Testis (tissue), 3 donors: Measurements from ENCODE around the gene GNRHR. TPM values are rescaled to one million over a fixed set of nuclear protein-coding genes. Genes with fewer than 3 reads are reported as not detected.

ENCODE experiments used
- DNase-seq: peaks from one replicate; pipeline ENCODE4 v3.0.0-alpha.2; 2019
- H3K27ac ChIP-seq, 2 donors: fragments of 200-600 bp; sonication (generic); one replicate each; pipeline ENCODE4 v1.5.1; 2019
- H3K27me3 ChIP-seq: fragments of 200-600 bp; sonication (generic); one replicate; pipeline ENCODE4 v1.5.1; 2019
- H3K36me3 ChIP-seq: fragments of 200-600 bp; sonication (generic); one replicate; pipeline ENCODE4 v1.5.1; 2017; ENCODE audit warnings: low read depth; ENCODE audit errors: missing control alignments
- H3K4me1 ChIP-seq: fragments of 200-600 bp; sonication (generic); one replicate; pipeline ENCODE4 v1.5.1; 2019
- H3K4me3 ChIP-seq, 2 donors: fragments of 200-600 bp; sonication (generic); one replicate each; pipeline ENCODE4 v1.5.1; 2017 to 2019
- H3K9me3 ChIP-seq: fragments of 200-600 bp; sonication (generic); one replicate; pipeline ENCODE4 v1.5.1; 2017
- CTCF ChIP-seq, 3 experiments: fragments of 450-650 bp in 2 of 3; fragments of 200-600 bp in 1 of 3; sonication (generic) in 1 of 3; IDR thresholded peaks; one replicate each; pipeline ENCODE4 v1.5.1; 2016 to 2019; ENCODE audit warnings: antibody characterized with exemption in 3 of 3, mild to moderate bottlenecking in 2 of 3, moderate library complexity in 1 of 3
- POLR2A ChIP-seq: fragments of 450-650 bp; IDR thresholded peaks from one replicate; pipeline ENCODE4 v1.6.1; 2017; ENCODE audit warnings: antibody characterized with exemption, mild to moderate bottlenecking, moderate library complexity
- WGBS, 2 donors: methylation state at CpG; one replicate each; pipeline ENCODE4 v1.1.5; 2018; 5-methylcytosine and 5-hydroxymethylcytosine counted together
- intact Hi-C: fragments of 100-400 bp; cut with DNase I; formaldehyde crosslinking; loops from one replicate; pipeline ENCODE4 v1.15.1; 2023; ENCODE audit warnings: low total_unique reads
- polyA plus RNA-seq: library from polyadenylated mRNA; stranded (reverse); fragments of 350-450 nt; fragmentation: Illumina TruSeq; extraction: RNeasy Lipid Tissue Mini Kit (QIAGEN cat#74804); gene quantifications from one replicate; pipeline ENCODE4 v1.2.3, GENCODE V29; 2014; ENCODE audit warnings: low read depth, low replicate concordance; ENCODE audit not compliant: insufficient read depth
- total RNA-seq, 2 donors: library from RNA; depleted of rRNA; stranded (reverse); fragments of >200 nt; gene quantifications; one replicate each; pipeline ENCODE4 v1.2.3, GENCODE V29; 2016

Gene GNRHR
- total and polyA plus RNA-seq, 3 donors from 2014 or later, result 0.16 TPM; not detected in 2

- TF ChIP-seq CTCF (IDR thresholded peaks at IDR 0.05) (no peak), POLR2A (no peak)
- no peaks in the 10 kb centered on the region for H3K36me3 ChIP-seq
- H3K27me3 ChIP-seq, result no peaks in the 10 kb centered on the region
- intact Hi-C loops, result no loop called here
- H3K4me1 ChIP-seq, result no peaks in the 10 kb centered on the region
- H3K4me3 ChIP-seq, result no peak overlapping the region
- no peak for DNase-seq
- H3K27ac ChIP-seq, result no peak overlapping the region
- 74 to 84% methylated on average over 4 of the region's 4 CpGs for WGBS, 2 donors
- H3K9me3 ChIP-seq, result no peaks in the 10 kb centered on the region
Observed at GRCh38 chr4:67750691-67751090, 3.5 kb downstream of the GNRHR start.

- Histone ChIP-seq H3K27me3 (no peaks in the 10 kb centered on the region), H3K27ac (no peak overlapping the region), H3K9me3 (no peaks in the 10 kb centered on the region), H3K4me3 (no peak overlapping the region), H3K4me1 (no peaks in the 10 kb centered on the region), H3K36me3 (no peaks in the 10 kb centered on the region)
- WGBS, 2 donors, result 71 to 81% methylated on average over 3 of the region's 3 CpGs
- no peak for DNase-seq
- no peak for TF ChIP-seq POLR2A
- TF ChIP-seq CTCF (IDR thresholded peaks at IDR 0.05), result no peak
- intact Hi-C loops, result no loop called here
Observed at GRCh38 chr4:67749286-67749685, 4.9 kb downstream of the GNRHR start.

- TF ChIP-seq CTCF (IDR thresholded peaks at IDR 0.05), result peak in 2 of 3 experiments; percentile 25 to 90
- TF ChIP-seq POLR2A, result no peak
- H3K27ac ChIP-seq, result no peak overlapping the region
- no peaks in the 10 kb centered on the region for H3K9me3 ChIP-seq
- intact Hi-C loops, result no loop called here
- H3K36me3 ChIP-seq, result no peaks in the 10 kb centered on the region
- no peak for DNase-seq
- H3K4me1 ChIP-seq, result no peaks in the 10 kb centered on the region
- 64 to 73% methylated on average over 5 of the region's 5 CpGs for WGBS, 2 donors
- H3K27me3 ChIP-seq, result no peaks in the 10 kb centered on the region
- no peak overlapping the region for H3K4me3 ChIP-seq
Observed at GRCh38 chr4:67746797-67747495, 7.2 kb downstream of the GNRHR start.

- Histone ChIP-seq H3K4me1 (no peaks in the 10 kb centered on the region), H3K27me3 (no peaks in the 10 kb centered on the region), H3K9me3 (no peaks in the 10 kb centered on the region), H3K36me3 (no peaks in the 10 kb centered on the region), H3K4me3 (no peak overlapping the region), H3K27ac (no peak overlapping the region)
- DNase-seq, result no peak
- intact Hi-C loops, result no loop called here
- TF ChIP-seq CTCF (IDR thresholded peaks at IDR 0.05), result no peak
- no peak for TF ChIP-seq POLR2A
- WGBS, 2 donors, result 64 to 69% methylated on average over 4 of the region's 4 CpGs
Observed at GRCh38 chr4:67744561-67745283, 9.5 kb downstream of the GNRHR start.
